Measurements from ENCODE around the gene KCNK10.

KCNK10 gene, protein sequence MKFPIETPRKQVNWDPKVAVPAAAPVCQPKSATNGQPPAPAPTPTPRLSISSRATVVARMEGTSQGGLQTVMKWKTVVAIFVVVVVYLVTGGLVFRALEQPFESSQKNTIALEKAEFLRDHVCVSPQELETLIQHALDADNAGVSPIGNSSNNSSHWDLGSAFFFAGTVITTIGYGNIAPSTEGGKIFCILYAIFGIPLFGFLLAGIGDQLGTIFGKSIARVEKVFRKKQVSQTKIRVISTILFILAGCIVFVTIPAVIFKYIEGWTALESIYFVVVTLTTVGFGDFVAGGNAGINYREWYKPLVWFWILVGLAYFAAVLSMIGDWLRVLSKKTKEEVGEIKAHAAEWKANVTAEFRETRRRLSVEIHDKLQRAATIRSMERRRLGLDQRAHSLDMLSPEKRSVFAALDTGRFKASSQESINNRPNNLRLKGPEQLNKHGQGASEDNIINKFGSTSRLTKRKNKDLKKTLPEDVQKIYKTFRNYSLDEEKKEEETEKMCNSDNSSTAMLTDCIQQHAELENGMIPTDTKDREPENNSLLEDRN

DNA sequence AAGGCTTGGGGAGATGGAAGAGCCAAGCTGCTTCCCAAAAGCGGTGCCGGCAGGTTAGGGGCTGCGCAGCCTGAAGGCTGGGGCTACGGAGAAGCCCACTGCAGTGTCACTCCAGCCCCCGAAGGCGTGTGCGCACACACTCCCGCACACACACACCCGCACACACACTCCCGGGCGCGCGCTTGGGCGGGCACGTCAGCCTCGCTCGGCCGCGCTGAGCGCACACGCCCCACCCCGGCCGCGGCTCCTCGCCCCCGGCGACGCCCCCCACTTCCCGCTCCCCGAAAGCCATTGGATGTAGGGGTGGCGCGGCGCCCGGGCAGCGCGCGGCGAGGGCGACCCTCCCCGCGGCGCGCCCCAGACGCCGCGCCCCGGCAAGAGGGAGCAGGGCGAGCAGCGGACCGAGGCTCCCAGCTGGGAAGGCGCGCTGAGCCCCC, at the start of gene KCNK10:
TSS of gene KCNK10 (minus strand) at position 184 of the 437 bp plus-strand sequence. CDS start 471 bp downstream, outside the sequence.
- no peak for DNase-seq (ENCODE audit: low read depth)

- no peak for DNase-seq (ENCODE audit: low read depth)
Measured at GRCh38 chr14:88369496-88369895, 46.4 kb upstream of the KCNK10 start.

DNA sequence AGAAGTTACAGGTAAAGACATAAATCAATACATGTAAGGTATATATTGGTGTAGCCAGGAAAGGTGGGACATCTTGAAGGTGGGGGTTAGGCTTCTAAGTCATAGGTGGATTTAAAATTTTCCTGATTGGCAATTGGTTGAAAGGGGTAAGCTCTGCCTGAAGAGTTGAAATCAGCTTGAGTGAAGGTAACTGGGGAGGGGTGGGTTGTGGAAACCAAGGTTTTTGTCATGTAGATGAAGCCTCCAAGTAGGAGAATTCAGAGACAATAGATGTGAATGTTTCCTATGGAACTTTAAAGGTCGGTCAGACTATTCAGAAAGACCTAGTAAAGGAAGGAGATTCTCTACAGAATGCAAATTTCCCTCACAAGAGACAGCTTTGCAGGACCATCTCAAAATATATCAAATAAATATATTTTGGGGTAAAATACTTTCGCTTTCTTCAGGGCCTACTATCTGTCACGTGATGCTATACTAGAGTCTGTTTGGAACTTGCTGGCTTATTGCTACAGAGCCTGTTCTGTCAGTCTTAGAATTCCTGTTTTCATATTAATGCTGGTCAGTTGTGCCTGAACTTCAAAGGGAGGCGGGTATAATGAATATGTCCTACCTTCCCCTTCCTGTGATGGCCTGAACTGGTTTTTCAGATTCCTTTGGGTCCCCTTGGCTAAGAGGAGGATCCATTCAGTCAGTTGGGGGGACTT, 41.8 kb upstream of the KCNK10 start:
- DNase-seq (ENCODE audit: low read depth) = no peak

DNA sequence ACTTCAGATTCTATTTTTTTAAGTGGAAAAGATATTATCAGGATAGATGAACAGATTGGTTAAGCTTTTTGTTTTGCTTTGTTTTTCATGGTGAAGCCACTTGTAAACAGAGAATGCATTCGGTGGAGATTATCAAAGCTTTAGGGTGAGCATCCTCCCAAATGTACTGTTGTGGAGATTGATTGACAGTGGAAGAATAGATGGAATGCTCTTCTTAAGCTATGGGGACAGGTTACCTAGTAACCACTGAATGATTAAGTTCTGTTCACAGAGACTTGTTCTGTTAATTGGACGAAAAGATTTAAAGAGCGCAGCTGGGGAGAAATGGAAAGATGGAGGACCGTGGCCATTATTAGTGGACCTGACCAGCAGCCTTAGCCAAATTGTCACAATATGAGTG, 40.6 kb upstream of the KCNK10 start:
- DNase-seq (ENCODE audit: low read depth) = no peak

DNA sequence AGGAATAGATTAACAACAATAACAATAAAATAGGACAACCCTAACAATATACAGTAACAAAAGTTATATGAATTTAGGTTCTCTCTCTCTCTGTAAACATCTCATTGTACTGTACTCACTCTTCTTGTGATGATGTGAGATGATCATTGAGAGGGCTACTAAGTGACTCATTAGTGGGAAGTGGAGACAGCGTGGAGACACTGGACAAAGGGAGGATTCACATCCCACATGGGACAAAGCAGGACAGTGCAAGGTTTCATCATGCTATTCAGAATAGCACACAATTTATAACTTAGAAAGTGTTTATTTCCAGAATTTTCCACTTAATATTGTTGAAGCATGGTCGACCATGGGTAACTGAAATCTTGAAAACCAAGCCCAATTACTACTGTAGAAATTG, 36.4 kb upstream of the KCNK10 start:
- no peak for DNase-seq (ENCODE audit: low read depth)

DNA sequence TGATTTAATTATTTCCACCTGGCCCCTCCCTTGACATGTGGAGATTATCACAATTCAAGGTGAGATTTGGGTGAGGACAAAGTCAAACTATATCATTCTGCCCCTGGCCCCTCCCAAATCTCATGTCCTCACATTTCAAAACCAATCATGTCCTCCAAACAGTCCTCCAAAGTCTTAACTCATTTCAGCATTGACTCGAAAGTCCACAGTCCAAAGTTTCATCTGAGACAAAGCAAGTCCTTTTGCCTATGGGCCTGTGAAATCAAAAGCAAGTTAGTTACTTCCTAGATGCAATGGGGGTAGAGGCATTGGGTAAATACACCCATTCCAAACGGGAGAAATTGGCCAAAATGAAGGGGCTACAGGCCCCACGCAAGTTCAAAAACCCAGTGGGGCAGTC, 31.3 kb upstream of the KCNK10 start:
- DNase-seq (ENCODE audit: low read depth) = no peak

- DNase-seq (ENCODE audit: low read depth) = no peak
Measured at GRCh38 chr14:88352698-88353097, 29.6 kb upstream of the KCNK10 start.

DNA sequence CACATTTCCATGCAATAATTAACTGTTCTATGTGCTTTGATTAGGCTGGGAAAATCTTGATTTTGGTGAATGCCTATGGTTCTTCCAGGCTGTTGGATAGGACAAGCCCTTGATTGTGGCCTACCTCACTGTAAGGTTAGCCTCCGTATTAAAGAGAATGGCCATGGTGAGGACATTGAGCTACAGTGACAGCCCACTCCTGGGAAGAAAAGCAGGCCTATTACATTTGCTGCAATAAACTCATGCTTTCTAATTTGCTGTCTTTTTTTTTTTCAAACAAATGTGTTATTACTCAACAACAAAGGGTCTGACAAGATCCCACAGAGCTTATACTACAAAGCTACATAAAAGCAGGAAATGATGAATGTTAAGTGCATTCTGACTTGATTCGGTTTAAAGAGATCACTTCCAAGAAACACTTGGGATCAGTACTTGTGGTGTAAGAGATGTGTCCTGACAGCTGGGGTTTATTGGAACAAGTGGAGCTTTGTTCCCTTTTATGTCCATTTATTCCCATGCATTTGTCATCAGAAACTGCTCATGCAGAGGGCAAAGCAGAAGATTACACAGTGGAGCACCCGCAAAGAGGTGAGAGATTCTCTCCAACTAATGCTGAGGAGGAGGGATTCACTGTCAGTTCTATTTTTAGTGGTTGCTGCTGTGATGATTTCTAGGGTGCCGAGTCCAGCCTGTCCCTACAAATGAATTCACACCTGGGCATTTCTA, 29.1 kb upstream of the KCNK10 start:
- no peak for DNase-seq (ENCODE audit: low read depth)

GRCh38 chr14:88348546-88348945, 25.5 kb upstream of the KCNK10 start:
- DNase-seq (ENCODE audit: low read depth) = no peak

DNA sequence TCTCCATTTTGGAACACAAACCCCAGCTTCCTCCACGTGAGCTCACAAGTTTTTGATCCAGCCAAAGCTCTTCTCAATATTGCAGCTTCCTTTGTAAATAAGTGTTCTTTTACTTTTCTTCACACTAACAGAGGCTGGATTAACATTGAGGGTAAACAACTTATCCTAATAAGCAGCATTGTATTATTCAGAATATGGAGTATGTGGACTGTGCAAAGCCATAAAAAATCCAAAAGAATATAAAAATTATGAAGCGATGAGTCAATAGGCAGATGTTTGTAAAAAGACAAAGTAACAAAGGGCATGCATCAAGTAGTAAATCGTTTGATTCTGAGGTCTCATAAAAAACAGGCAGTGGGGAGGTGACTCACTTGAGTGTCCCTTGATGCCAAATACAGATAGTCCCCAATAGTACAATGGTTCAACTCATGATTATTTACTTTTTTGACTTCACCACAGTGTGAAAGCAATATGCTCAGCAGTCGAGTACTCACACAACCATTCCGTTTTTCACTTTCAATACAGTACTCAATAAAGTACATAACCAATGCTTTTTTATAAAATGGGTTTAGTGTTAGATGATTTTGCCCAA, 23.1 kb upstream of the KCNK10 start:
- DNase-seq (ENCODE audit: low read depth) = no peak

- DNase-seq (ENCODE audit: low read depth) = no peak
Measured at GRCh38 chr14:88342980-88343379, 19.9 kb upstream of the KCNK10 start.

GRCh38 chr14:88340357-88340756, 17.3 kb upstream of the KCNK10 start:
- no peak for DNase-seq (ENCODE audit: low read depth)

GRCh38 chr14:88333036-88333435, 10.0 kb upstream of the KCNK10 start:
- DNase-seq (ENCODE audit: low read depth) = no peak

- DNase-seq (ENCODE audit: low read depth) = no peak
Measured at GRCh38 chr14:88327497-88327896, 4.4 kb upstream of the KCNK10 start.

GRCh38 chr14:88326352-88327103, 3.5 kb upstream of the KCNK10 start:
- no peak for DNase-seq (ENCODE audit: low read depth)

GRCh38 chr14:88325883-88326282, 2.8 kb upstream of the KCNK10 start:
- no peak for DNase-seq (ENCODE audit: low read depth)

GRCh38 chr14:88324930-88325329, 1.9 kb upstream of the KCNK10 start:
- DNase-seq (ENCODE audit: low read depth) = no peak

DNA sequence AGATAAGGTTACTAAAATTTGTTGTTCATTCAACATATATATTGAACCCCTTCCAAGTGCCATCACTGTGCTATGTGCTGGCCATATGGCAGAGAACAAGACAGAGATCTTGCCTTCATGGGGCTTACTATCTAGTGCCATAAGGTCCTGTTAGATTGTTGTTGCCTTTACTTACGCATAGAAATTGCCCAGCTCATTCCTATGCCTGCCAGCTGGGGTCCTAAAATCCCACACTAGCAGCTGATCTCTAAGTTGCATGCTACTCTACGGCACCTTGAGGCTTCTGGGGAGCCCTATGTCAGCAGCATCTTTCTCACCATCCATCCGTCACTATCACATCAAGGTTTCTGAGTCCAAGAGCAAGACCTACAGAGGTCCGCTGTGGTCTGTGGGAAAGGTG, 1.4 kb upstream of the KCNK10 start:
- no peak for DNase-seq (ENCODE audit: low read depth)

GRCh38 chr14:88323523-88324199, 592 bp upstream of the KCNK10 start:
- no peak for DNase-seq (ENCODE audit: low read depth)

DNA sequence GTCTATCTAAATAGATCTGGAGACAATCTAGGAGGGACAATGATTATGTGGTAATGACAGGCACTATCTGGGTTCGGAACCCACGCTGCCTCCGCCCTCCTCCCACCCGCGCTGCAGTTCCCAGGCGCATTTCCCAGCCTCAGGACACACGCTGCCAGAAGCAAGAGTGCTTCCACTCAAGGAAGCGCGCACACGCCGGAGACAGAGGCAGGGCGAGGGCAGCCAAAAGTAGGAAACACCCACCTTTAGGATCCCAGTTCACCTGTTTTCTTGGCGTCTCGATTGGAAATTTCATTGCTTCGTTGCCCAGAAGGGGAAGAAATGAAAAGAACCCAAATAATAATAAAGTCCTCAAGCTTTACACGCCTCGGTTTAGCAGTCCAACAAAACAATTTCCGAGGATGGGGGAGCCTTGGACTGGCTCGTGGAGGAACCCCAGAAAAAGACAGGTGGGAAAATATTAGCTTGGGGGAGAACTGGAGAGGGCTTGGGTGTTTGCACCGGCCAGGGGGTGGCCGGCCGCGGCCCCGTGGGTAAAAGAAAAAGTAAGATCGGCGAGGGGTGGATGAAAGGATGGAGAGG, 474 bp downstream of the KCNK10 start:
- DNase-seq (ENCODE audit: low read depth) = no peak
